SK-N-SH (cell line): ENCODE measurements around the gene GSG1L2. TPM values are rescaled to one million over a fixed set of nuclear protein-coding genes. Genes with fewer than 3 reads are reported as not detected.

ENCODE experiments used
- CTCF ChIA-PET: fragments of 300-600, 350-600 bp; formaldehyde crosslinking; extraction: SDS; loops from one replicate; lab custom pipeline; 2021; lab: Yijun Ruan, JAX
- POLR2A ChIA-PET: fragments of 350-600 bp; sonication (Branson Sonifier 250); formaldehyde crosslinking; extraction: SDS; loops from one replicate; lab custom pipeline; 2020; ENCODE audit warnings: antibody characterized with exemption, inconsistent platforms; lab: Yijun Ruan, JAX
- DNase-seq: peaks from one replicate; pipeline ENCODE4 v3.0.0; 2012
- H2AFZ ChIP-seq: fragments of 200-600 bp; sonication (generic); 2 replicates; pipeline ENCODE4 v1.8.1; 2016; ENCODE audit warnings: antibody characterized with exemption, mild to moderate bottlenecking, low read depth
- H3F3A ChIP-seq: fragments of 200-600 bp; sonication (generic); replicated peaks from 2 replicates; pipeline ENCODE3; 2016; ENCODE audit warnings: antibody characterized with exemption, mild to moderate bottlenecking; ENCODE audit not compliant: insufficient read depth
- H3K27ac ChIP-seq, 2 experiments: fragments of 200-500 bp in 1 of 2; fragments of 200-600 bp in 1 of 2; sonication (Bioruptor generic) in 1 of 2; sonication (generic), shearing (Covaris generic) in 1 of 2; 2 replicates each; pipeline versions ENCODE4 v1.5.1 to v1.6.1; 2014 to 2016; ENCODE audit warnings: low read depth in 2 of 2, inconsistent platforms in 1 of 2, low read length in 1 of 2, mild to moderate bottlenecking in 1 of 2, mixed read lengths in 1 of 2
- H3K27me3 ChIP-seq: fragments of 200-600 bp; sonication (generic), shearing (Covaris generic); 2 replicates; pipeline ENCODE4 v1.6.1; 2016; ENCODE audit warnings: mixed run types; ENCODE audit not compliant: insufficient read depth
- H3K36me3 ChIP-seq, 2 experiments: fragments of 200-500 bp in 1 of 2; fragments of 200-600 bp in 1 of 2; sonication (Bioruptor generic) in 1 of 2; sonication (generic) in 1 of 2; replicated peaks in 1 of 2; 2 replicates each; pipeline versions ENCODE3 to v1.5.1; 2014 to 2016; ENCODE audit warnings: low read length in 1 of 2, mild to moderate bottlenecking in 1 of 2; ENCODE audit not compliant: insufficient read depth in 2 of 2, control insufficient read depth in 1 of 2
- H3K4me1 ChIP-seq, 2 experiments: fragments of 200-500 bp in 1 of 2; fragments of 200-600 bp in 1 of 2; sonication (Bioruptor generic) in 1 of 2; sonication (generic), shearing (Covaris generic) in 1 of 2; 2 replicates each; pipeline versions ENCODE4 v1.5.1 to v1.6.1; 2014 to 2016; ENCODE audit warnings: low read depth in 1 of 2, low read length in 1 of 2, mixed run types in 1 of 2; ENCODE audit not compliant: insufficient read depth in 2 of 2, control insufficient read depth in 1 of 2
- H3K4me2 ChIP-seq: fragments of 200-600 bp; sonication (generic), shearing (Covaris generic); 2 replicates; pipeline ENCODE4 v1.6.1; 2017; ENCODE audit warnings: mixed run types
- H3K4me3 ChIP-seq, 2 experiments: fragments of 200-500 bp in 1 of 2; fragments of 200-600 bp in 1 of 2; sonication (Bioruptor generic) in 1 of 2; sonication (generic), shearing (Covaris generic) in 1 of 2; 2 replicates each; pipeline versions ENCODE4 v1.5.1 to v1.8.1; 2014 to 2016; ENCODE audit warnings: low read depth in 2 of 2, inconsistent platforms in 1 of 2, low read length in 1 of 2, mild to moderate bottlenecking in 1 of 2, mixed read lengths in 1 of 2, moderate library complexity in 1 of 2
- H3K79me2 ChIP-seq: fragments of 200-600 bp; sonication (generic); 2 replicates; pipeline ENCODE4 v1.8.1; 2017; ENCODE audit warnings: mild to moderate bottlenecking; ENCODE audit not compliant: insufficient read depth
- H3K9ac ChIP-seq: fragments of 200-600 bp; sonication (generic); 2 replicates; pipeline ENCODE4 v1.6.1; 2017; ENCODE audit warnings: mixed run types
- H3K9me2 ChIP-seq: fragments of 200-600 bp; sonication (generic); 2 replicates; pipeline ENCODE4 v1.6.1; 2017; ENCODE audit warnings: mixed run types
- H3K9me3 ChIP-seq: fragments of 200-600 bp; sonication (generic); 2 replicates; pipeline ENCODE4 v1.6.1; 2017; ENCODE audit warnings: mixed run types, mild to moderate bottlenecking, moderate library complexity
- H4K20me1 ChIP-seq: fragments of 200-600 bp; sonication (generic); 2 replicates; pipeline ENCODE4 v1.6.1; 2017; ENCODE audit warnings: mild to moderate bottlenecking, mixed run types; ENCODE audit not compliant: insufficient read depth
- CHD2 ChIP-seq: fragments of 150-350 bp; IDR thresholded peaks from 2 replicates; pipeline ENCODE4 v1.6.1; 2018; ENCODE audit warnings: low read length; ENCODE audit not compliant: partially characterized antibody
- EP300 ChIP-seq, 2 experiments: IDR thresholded peaks; 2 replicates each; pipeline versions ENCODE4 v1.4.0 to v1.6.1; 2012; ENCODE audit warnings: borderline replicate concordance in 1 of 2, low read depth in 1 of 2, low read length in 1 of 2
- FOSL2 ChIP-seq: IDR thresholded peaks from 2 replicates; pipeline ENCODE4 v1.4.0; 2012; ENCODE audit warnings: low read depth, mild to moderate bottlenecking, moderate library complexity, borderline replicate concordance
- FOXJ3 ChIP-seq: sonication (generic); formaldehyde crosslinking; IDR thresholded peaks from 2 replicates; pipeline ENCODE4 v1.5.1; 2020; ENCODE audit warnings: mild to moderate bottlenecking, missing genetic modification reagents
- FOXM1 ChIP-seq: IDR thresholded peaks from 2 replicates; pipeline ENCODE4 v1.4.0; 2012; ENCODE audit warnings: low read depth, mild to moderate bottlenecking
- GATA2 ChIP-seq: sonication (generic); formaldehyde crosslinking; IDR thresholded peaks from 2 replicates; pipeline ENCODE4 v1.5.0; 2020; ENCODE audit warnings: mild to moderate bottlenecking, missing genetic modification reagents
- IRF3 ChIP-seq: fragments of 150-350 bp; IDR thresholded peaks from 2 replicates; pipeline ENCODE4 v1.6.1; 2016; ENCODE audit warnings: mild to moderate bottlenecking, low read depth, low read length
- MAX ChIP-seq: IDR thresholded peaks from 2 replicates; pipeline ENCODE4 v1.4.0; 2012; ENCODE audit warnings: low read depth
- MXI1 ChIP-seq: IDR thresholded peaks from 2 replicates; pipeline ENCODE4 v1.6.1; 2012; ENCODE audit warnings: mild to moderate bottlenecking, low read depth, low read length, improper control_type of control experiment
- NFIC ChIP-seq: IDR thresholded peaks from 2 replicates; pipeline ENCODE4 v1.4.0; 2012; ENCODE audit warnings: borderline replicate concordance
- POLR2AphosphoS5 ChIP-seq: IDR thresholded peaks from 2 replicates; pipeline ENCODE4 v1.6.1; 2012; ENCODE audit warnings: low read depth, low read length
- RAD21 ChIP-seq: IDR thresholded peaks from 2 replicates; pipeline ENCODE4 v1.6.1; 2012; ENCODE audit warnings: mild to moderate bottlenecking, low read length
- RCOR1 ChIP-seq: fragments of 150-350 bp; IDR thresholded peaks from 2 replicates; pipeline ENCODE4 v1.6.1; 2017; ENCODE audit warnings: antibody characterized with exemption, low read length
- RFX5 ChIP-seq: IDR thresholded peaks from 2 replicates; pipeline ENCODE4 v1.6.1; 2012; ENCODE audit warnings: mild to moderate bottlenecking, improper control_type of control experiment, low read length
- SIN3A ChIP-seq: IDR thresholded peaks from 2 replicates; pipeline ENCODE4 v1.6.1; 2012; ENCODE audit warnings: low read depth, mild to moderate bottlenecking, low read length, moderate library complexity, borderline replicate concordance
- TAF1 ChIP-seq: IDR thresholded peaks from 2 replicates; pipeline ENCODE4 v1.6.1; 2012; ENCODE audit warnings: low read depth, mild to moderate bottlenecking, low read length, moderate library complexity, borderline replicate concordance
- TCF12 ChIP-seq: IDR thresholded peaks from 2 replicates; pipeline ENCODE4 v1.4.0; 2012
- USF1 ChIP-seq: IDR thresholded peaks from 2 replicates; pipeline ENCODE4 v1.4.0; 2012; ENCODE audit warnings: low read depth, borderline replicate concordance
- USF2 ChIP-seq: fragments of 150-350 bp; IDR thresholded peaks from 2 replicates; pipeline ENCODE4 v1.6.1; 2017; ENCODE audit warnings: antibody characterized with exemption, low read length, low read depth, borderline replicate concordance
- YY1 ChIP-seq: IDR thresholded peaks from 2 replicates; pipeline ENCODE4 v1.4.0; 2012; ENCODE audit warnings: low read depth, mild to moderate bottlenecking
- WGBS: methylation state at CpG from one replicate; pipeline ENCODE4 v1.1.6; 2017; ENCODE audit warnings: low lambda C conversion rate; 5-methylcytosine and 5-hydroxymethylcytosine counted together
- polyA plus RNA-seq, 3 experiments: library from polyadenylated mRNA; depleted of rRNA; stranded (reverse); fragments of >200 nt; gene quantifications; 2 replicates each; pipeline ENCODE4 v1.2.3, GENCODE V29; 2012

Gene GSG1L2
- polyA plus RNA-seq, 1 of the 3 experiments (the other 2 are of a cell fraction), result not detected

GRCh38 chr17:9806699-9807098, 15.2 kb downstream of the GSG1L2 start:
- WGBS, result 5% methylated on average over 6 of the region's 6 CpGs
- no peak overlapping the region for H3K4me2 ChIP-seq
- H4K20me1 ChIP-seq, result no peaks in the 10 kb centered on the region
- no peak overlapping the region for H2AFZ ChIP-seq
- H3F3A ChIP-seq, result no peaks in the 10 kb centered on the region
- peaks cover 7% of the 10 kb centered on the region; the same call in 1 of the 2 replicates for H3K27me3 ChIP-seq
- no peaks in the 10 kb centered on the region for H3K79me2 ChIP-seq
- H3K27ac ChIP-seq, result no peak overlapping the region
- H3K9me2 ChIP-seq, result no peaks in the 10 kb centered on the region
- no peaks in the 10 kb centered on the region for H3K36me3 ChIP-seq
- POLR2A ChIA-PET, result no interaction called here
- no peak overlapping the region for H3K9ac ChIP-seq
- DNase-seq, result no peak
- TF ChIP-seq RAD21, result no peak
- TF ChIP-seq FOXJ3 (CRISPR knock-in tag), result no peak
- TF ChIP-seq FOSL2, result no peak
- no peak for TF ChIP-seq TCF12
- no peak for TF ChIP-seq FOXM1
- no peak for TF ChIP-seq USF1
- TF ChIP-seq GATA2 (CRISPR knock-in tag), result no peak
- no peak for TF ChIP-seq RCOR1
- TF ChIP-seq EP300 (IDR thresholded peaks at IDR 0.05; ENCODE audit: borderline replicate concordance in 1 of 2, low read depth in 1 of 2, low read length in 1 of 2), result no peak
- TF ChIP-seq USF2, result no peak
- TF ChIP-seq YY1, result no peak
- no peak for TF ChIP-seq IRF3
- TF ChIP-seq POLR2AphosphoS5, result no peak
- TF ChIP-seq NFIC, result no peak
- no peak for TF ChIP-seq SIN3A
- TF ChIP-seq TAF1, result no peak
- no peak overlapping the region for H3K4me3 ChIP-seq
- CTCF ChIA-PET, result no interaction called here
- H3K9me3 ChIP-seq, result no peaks in the 10 kb centered on the region
- H3K4me1 ChIP-seq, result no peaks in the 10 kb centered on the region

- no peak overlapping the region for H2AFZ ChIP-seq
- no peaks in the 10 kb centered on the region for H3F3A ChIP-seq
- H3K27ac ChIP-seq, result no peak overlapping the region
- CTCF ChIA-PET, result no interaction called here
- no peaks in the 10 kb centered on the region for H3K9me3 ChIP-seq
- no peaks in the 10 kb centered on the region for H4K20me1 ChIP-seq
- H3K4me3 ChIP-seq, result no peak overlapping the region
- H3K36me3 ChIP-seq, result no peaks in the 10 kb centered on the region
- WGBS, result 6% methylated on average over 4 of the region's 4 CpGs
- no peaks in the 10 kb centered on the region for H3K9me2 ChIP-seq
- no peaks in the 10 kb centered on the region for H3K79me2 ChIP-seq
- peaks cover 7% of the 10 kb centered on the region; the same call in 1 of the 2 replicates for H3K27me3 ChIP-seq
- DNase-seq, result no peak
- TF ChIP-seq MXI1 (no peak), RFX5 (no peak), USF1 (no peak), MAX (no peak), CHD2 (no peak)
- TF ChIP-seq, all 33 proteins: peak for 0
- no peak overlapping the region for H3K4me2 ChIP-seq
- no peaks in the 10 kb centered on the region for H3K4me1 ChIP-seq
- no peak overlapping the region for H3K9ac ChIP-seq
- POLR2A ChIA-PET, result no interaction called here
Observed at GRCh38 chr17:9805769-9806168, 16.1 kb downstream of the GSG1L2 start.
